HEK293T (cell line): Measurements from ENCODE around the gene ARMC9.

ENCODE experiments used
- CTCF ChIA-PET: fragments of 350-600 bp; formaldehyde crosslinking; extraction: SDS; loops from one replicate; lab custom pipeline; 2021; ENCODE audit warnings: antibody characterized with exemption, inconsistent platforms; lab: Yijun Ruan, JAX
- POLR2A ChIA-PET: fragments of 350-600 bp; formaldehyde crosslinking; extraction: SDS; loops from one replicate; lab custom pipeline; 2020; ENCODE audit warnings: antibody characterized with exemption, inconsistent platforms; lab: Yijun Ruan, JAX
- DNase-seq: peaks from one replicate; pipeline ENCODE4 v3.0.0; 2012; ENCODE audit warnings: mixed read lengths; ENCODE audit errors: extremely low spot score
- ARNT ChIP-seq: fragments of 450-650 bp; IDR thresholded peaks from 2 replicates; pipeline ENCODE4 v1.6.1; 2017; ENCODE audit warnings: mild to moderate bottlenecking
- BHLHE40 ChIP-seq: fragments of 450-650 bp; IDR thresholded peaks from 2 replicates; pipeline ENCODE4 v1.6.1; 2016; ENCODE audit warnings: mild to moderate bottlenecking, moderate library complexity, borderline replicate concordance
- CTBP1 ChIP-seq: fragments of 450-650 bp; IDR thresholded peaks from 2 replicates; pipeline ENCODE4 v1.6.1; 2016; ENCODE audit warnings: borderline replicate concordance
- ELF4 ChIP-seq: fragments of 450-650 bp; IDR thresholded peaks from 2 replicates; pipeline ENCODE4 v1.6.1; 2017; ENCODE audit warnings: antibody characterized with exemption
- FOXA1 ChIP-seq: fragments of 450-650 bp; IDR thresholded peaks from 2 replicates; pipeline ENCODE4 v1.6.1; 2016; ENCODE audit warnings: mild to moderate bottlenecking
- FOXK2 ChIP-seq: fragments of 450-650 bp; IDR thresholded peaks from 2 replicates; pipeline ENCODE4 v1.6.1; 2016; ENCODE audit warnings: mild to moderate bottlenecking
- FOXM1 ChIP-seq: fragments of 450-650 bp; IDR thresholded peaks from 2 replicates; pipeline ENCODE4 v1.6.1; 2017; ENCODE audit warnings: mild to moderate bottlenecking, borderline replicate concordance
- HDGF ChIP-seq: fragments of 450-650 bp; IDR thresholded peaks from 2 replicates; pipeline ENCODE4 v1.6.1; 2017; ENCODE audit warnings: antibody characterized with exemption, borderline replicate concordance
- L3MBTL2 ChIP-seq: fragments of 450-650 bp; conservative IDR thresholded peaks from 2 replicates; pipeline ENCODE4 v1.6.1; 2016; ENCODE audit warnings: mild to moderate bottlenecking
- LEF1 ChIP-seq: fragments of 450-650 bp; IDR thresholded peaks from 2 replicates; pipeline ENCODE4 v1.6.1; 2017; ENCODE audit warnings: mild to moderate bottlenecking, borderline replicate concordance
- NFRKB ChIP-seq: fragments of 450-650 bp; IDR thresholded peaks from 2 replicates; pipeline ENCODE4 v1.6.1; 2016; ENCODE audit warnings: mild to moderate bottlenecking, moderate library complexity
- SP1 ChIP-seq: fragments of 450-650 bp; IDR thresholded peaks from 2 replicates; pipeline ENCODE4 v1.6.1; 2017
- SUZ12 ChIP-seq: fragments of 450-650 bp; IDR thresholded peaks from 2 replicates; pipeline ENCODE4 v1.6.1; 2016; ENCODE audit warnings: mild to moderate bottlenecking
- TARDBP ChIP-seq: fragments of 450-650 bp; IDR thresholded peaks from 2 replicates; pipeline ENCODE4 v1.6.1; 2016
- ZNF384 ChIP-seq: fragments of 450-650 bp; IDR thresholded peaks from 2 replicates; pipeline ENCODE4 v1.6.1; 2016
- TF ChIP-seq, protein P1 (sequence below): fragments of 450-650 bp; IDR thresholded peaks from 2 replicates; pipeline ENCODE4 v1.6.1; 2016

The ARMC9 gene

DNA sequence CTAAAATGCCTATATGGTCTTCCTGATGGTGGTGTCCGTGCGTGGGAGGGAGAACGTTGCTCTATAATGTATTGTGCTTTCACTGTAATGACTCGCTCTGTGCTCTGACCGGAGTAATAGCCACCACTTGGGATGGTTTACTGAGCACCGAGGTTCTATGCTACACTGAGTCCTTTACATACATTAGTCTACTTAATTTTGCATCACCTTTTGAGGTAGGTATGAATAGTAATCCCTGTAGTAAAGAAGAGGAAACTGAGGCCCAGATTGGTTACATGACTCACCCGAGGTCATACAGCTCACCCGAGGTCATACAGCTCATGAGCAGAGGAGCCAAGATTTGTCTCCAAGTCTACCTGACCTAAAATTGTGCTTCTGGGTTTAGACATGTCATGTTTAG lies 79.5 kb downstream of the ARMC9 start:
- TF ChIP-seq SUZ12 = no peak
- TF ChIP-seq TARDBP = no peak
- no peak for TF ChIP-seq L3MBTL2
- ChIA-PET CTCF (no interaction called here), POLR2A (interaction anchor here (0.8 kb wide), 1 partner anchor 187 kb away, joined by 3 read pairs; the partner anchor contains the start of gene NCL)
- no peak for DNase-seq

DNA sequence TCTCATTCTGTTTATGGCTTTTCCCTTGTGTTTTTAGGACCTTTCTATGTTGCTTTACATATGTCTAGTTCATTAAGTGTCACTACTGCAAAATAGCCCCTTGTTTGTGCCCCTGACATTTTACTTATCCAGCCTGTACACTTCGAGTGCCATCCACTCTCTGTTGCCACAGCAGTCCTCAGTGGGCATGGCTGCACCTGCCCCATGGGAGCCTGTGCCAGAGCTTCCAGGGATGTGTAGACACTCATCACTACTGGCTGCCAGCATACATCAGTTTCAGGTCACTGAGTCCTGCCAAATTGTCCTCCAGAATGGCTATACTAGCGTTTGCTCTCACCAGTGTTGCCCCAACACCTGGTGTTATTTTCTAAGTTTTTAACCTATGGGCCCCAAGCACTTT lies 80.4 kb downstream of the ARMC9 start:
- ChIA-PET POLR2A (no interaction called here), CTCF (no interaction called here)
- TF ChIP-seq TARDBP = no peak
- TF ChIP-seq BHLHE40 = no peak
- TF ChIP-seq FOXA1 = no peak
- no peak for TF ChIP-seq HDGF
- no peak for TF ChIP-seq LEF1
- TF ChIP-seq SUZ12 = no peak
- no peak for TF ChIP-seq SP1
- TF ChIP-seq, protein P1, sequence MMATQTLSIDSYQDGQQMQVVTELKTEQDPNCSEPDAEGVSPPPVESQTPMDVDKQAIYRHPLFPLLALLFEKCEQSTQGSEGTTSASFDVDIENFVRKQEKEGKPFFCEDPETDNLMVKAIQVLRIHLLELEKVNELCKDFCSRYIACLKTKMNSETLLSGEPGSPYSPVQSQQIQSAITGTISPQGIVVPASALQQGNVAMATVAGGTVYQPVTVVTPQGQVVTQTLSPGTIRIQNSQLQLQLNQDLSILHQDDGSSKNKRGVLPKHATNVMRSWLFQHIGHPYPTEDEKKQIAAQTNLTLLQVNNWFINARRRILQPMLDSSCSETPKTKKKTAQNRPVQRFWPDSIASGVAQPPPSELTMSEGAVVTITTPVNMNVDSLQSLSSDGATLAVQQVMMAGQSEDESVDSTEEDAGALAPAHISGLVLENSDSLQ = no peak
- no peak for TF ChIP-seq CTBP1
- no peak for TF ChIP-seq ZNF384
- TF ChIP-seq FOXK2 = no peak
- TF ChIP-seq ELF4 = no peak
- no peak for TF ChIP-seq FOXM1
- no peak for DNase-seq

GRCh38 chr2:231280846-231281245 lies 82.4 kb downstream of the ARMC9 start:
- no peak for DNase-seq
- no peak for TF ChIP-seq L3MBTL2
- TF ChIP-seq, protein P1 = no peak
- TF ChIP-seq SUZ12 = no peak
- TF ChIP-seq CTBP1 = no peak
- no peak for TF ChIP-seq NFRKB
- CTCF ChIA-PET = no interaction called here
- POLR2A ChIA-PET = no interaction called here

DNA sequence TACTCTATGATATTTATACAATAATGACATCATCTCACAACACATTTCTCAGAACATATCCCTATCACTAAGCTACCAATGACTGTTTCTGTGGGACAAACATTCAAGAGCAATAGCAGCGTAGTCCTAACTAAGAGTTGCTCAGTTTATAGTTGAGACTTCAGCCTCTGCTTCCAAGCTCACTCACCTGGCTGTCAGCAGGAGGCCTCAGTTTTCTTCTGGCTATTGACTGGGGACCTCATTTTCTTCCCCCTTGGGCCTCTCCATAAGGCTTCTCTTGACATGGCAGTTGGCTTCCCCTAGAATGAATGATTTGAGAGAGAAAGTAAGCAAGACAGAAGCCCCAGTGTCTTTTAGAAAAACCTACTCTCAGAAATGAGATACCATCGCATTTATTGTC lies 85.9 kb downstream of the ARMC9 start:
- TF ChIP-seq SP1 = no peak
- DNase-seq = no peak
- ChIA-PET POLR2A (no interaction called here), CTCF (no interaction called here)

GRCh38 chr2:231286964-231287363 lies 88.5 kb downstream of the ARMC9 start:
- ChIA-PET POLR2A (no interaction called here), CTCF (no interaction called here)
- DNase-seq = no peak
- TF ChIP-seq ELF4 = no peak
- TF ChIP-seq FOXM1 = no peak
- TF ChIP-seq FOXA1 = no peak
- no peak for TF ChIP-seq SP1
- TF ChIP-seq ARNT = no peak
- no peak for TF ChIP-seq NFRKB
- no peak for TF ChIP-seq BHLHE40
- TF ChIP-seq LEF1 = no peak

DNA sequence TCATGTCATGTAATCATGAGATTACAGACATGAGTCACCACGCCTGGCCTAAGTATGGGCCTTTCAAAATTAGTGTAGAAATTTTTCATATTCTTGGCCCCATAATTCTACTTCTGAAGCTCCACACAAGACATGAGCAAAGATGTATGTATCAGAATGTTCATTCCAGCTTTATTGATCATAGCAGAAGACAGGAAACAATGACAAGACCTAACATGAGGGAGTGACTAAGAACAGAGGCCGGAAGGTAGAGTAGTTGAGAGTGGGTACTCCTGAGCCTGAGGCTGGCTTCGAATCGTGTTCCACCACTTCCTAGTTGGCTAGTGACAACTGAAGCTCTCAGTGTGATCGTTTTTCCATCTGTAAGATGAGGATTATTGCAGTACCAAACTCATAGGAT lies 89.3 kb downstream of the ARMC9 start:
- ChIA-PET CTCF (interaction anchor here (0.6 kb wide), 1 partner anchor 164 kb away, joined by 3 read pairs; no protein-coding TSS in a partner anchor), POLR2A (no interaction called here)
- TF ChIP-seq FOXK2 (no peak), SP1 (no peak), ELF4 (no peak), ZNF384 (no peak), TARDBP (no peak), HDGF (no peak), NFRKB (no peak)
- no peak for DNase-seq

- DNase-seq = no peak
- ChIA-PET CTCF (no interaction called here), POLR2A (no interaction called here)
- no peak for TF ChIP-seq TARDBP
- TF ChIP-seq HDGF = no peak
- TF ChIP-seq CTBP1 = no peak
- TF ChIP-seq FOXM1 = no peak
- no peak for TF ChIP-seq ZNF384
- no peak for TF ChIP-seq BHLHE40
- no peak for TF ChIP-seq SP1
- TF ChIP-seq FOXA1 = no peak
- TF ChIP-seq, protein P1 = no peak
- TF ChIP-seq LEF1 = no peak
- TF ChIP-seq FOXK2 = no peak
- TF ChIP-seq L3MBTL2 = no peak
- TF ChIP-seq NFRKB = no peak
- TF ChIP-seq SUZ12 = no peak
- no peak for TF ChIP-seq ARNT
- TF ChIP-seq ELF4 = no peak
These were observed 90.2 kb downstream of the ARMC9 start for GRCh38 chr2:231288590-231288989.
